OCI-M2 (cell line): ENCODE data around the gene CMYA5.

Experiments used
- DNase-seq: peaks from one replicate; lab custom pipeline; 2025; ENCODE audit not compliant: unreplicated experiment; lab: John Stamatoyannopoulos, UW

Gene CMYA5

GRCh38 chr5:79793304-79793703 lies 103.7 kb downstream of the CMYA5 start:
- DNase-seq, result no peak

- no peak for DNase-seq
Observed at GRCh38 chr5:79793722-79794121, 104.1 kb downstream of the CMYA5 start.

GRCh38 chr5:79794347-79794746 lies 104.7 kb downstream of the CMYA5 start:
- no peak for DNase-seq

GRCh38 chr5:79795764-79796398 lies 106.2 kb downstream of the CMYA5 start:
- DNase-seq, result no peak

- no peak for DNase-seq
Observed at GRCh38 chr5:79798893-79799590, 109.4 kb downstream of the CMYA5 start.

GRCh38 chr5:79800979-79801827 lies 111.6 kb downstream of the CMYA5 start:
- DNase-seq, result no peak

- DNase-seq, result no peak
Observed at GRCh38 chr5:79802406-79802805, 112.8 kb downstream of the CMYA5 start.

GRCh38 chr5:79803007-79803406 lies 113.4 kb downstream of the CMYA5 start:
- no peak for DNase-seq

- no peak for DNase-seq
Observed at GRCh38 chr5:79806741-79807140, 117.1 kb downstream of the CMYA5 start.

GRCh38 chr5:79809743-79810142 lies 120.1 kb downstream of the CMYA5 start:
- no peak for DNase-seq

GRCh38 chr5:79811081-79811480 lies 121.4 kb downstream of the CMYA5 start:
- no peak for DNase-seq

- no peak for DNase-seq
Observed at GRCh38 chr5:79811904-79812303, 122.3 kb downstream of the CMYA5 start.

- no peak for DNase-seq
Observed at GRCh38 chr5:79814699-79815098, 125.1 kb downstream of the CMYA5 start.

- DNase-seq, result no peak
Observed at GRCh38 chr5:79816014-79816413, 126.4 kb downstream of the CMYA5 start.

- DNase-seq, result no peak
Observed at GRCh38 chr5:79820648-79821047, 131.0 kb downstream of the CMYA5 start.

GRCh38 chr5:79824444-79824843 lies 134.8 kb downstream of the CMYA5 start:
- no peak for DNase-seq

GRCh38 chr5:79825802-79826201 lies 136.2 kb downstream of the CMYA5 start:
- DNase-seq, result no peak

GRCh38 chr5:79827159-79827629 lies 137.6 kb downstream of the CMYA5 start:
- DNase-seq, result no peak

GRCh38 chr5:79829260-79829659 lies 139.6 kb downstream of the CMYA5 start:
- DNase-seq, result no peak

- DNase-seq, result no peak
Observed at GRCh38 chr5:79831381-79832309, 142.0 kb downstream of the CMYA5 start.

GRCh38 chr5:79832911-79833310 lies 143.3 kb downstream of the CMYA5 start:
- DNase-seq, result no peak
